Tibial nerve (tissue), 4 donors: Measurements from ENCODE around the gene SRRD. TPM values are rescaled to one million over a fixed set of nuclear protein-coding genes. Genes with fewer than 3 reads are reported as not detected.

Experiments
- DNase-seq, 2 donors: peaks; one replicate each; pipeline ENCODE4 v3.0.0-alpha.2; 2019; ENCODE audit warnings: low spot score in 2 of 2
- H3K27ac ChIP-seq, 4 donors: fragments of 200-600 bp; sonication (generic) in 3 of 4; one replicate each; pipeline ENCODE4 v1.5.1; 2017 to 2019; ENCODE audit warnings: mild to moderate bottlenecking in 1 of 4
- H3K27me3 ChIP-seq, 2 donors: fragments of 200-600 bp; sonication (generic) in 1 of 2; one replicate each; pipeline versions ENCODE4 v1.5.1 to v1.6.0; 2017 to 2019
- H3K36me3 ChIP-seq, 3 donors: fragments of 200-600 bp; sonication (generic); one replicate each; pipeline ENCODE4 v1.5.1; 2018 to 2019
- H3K4me1 ChIP-seq, 4 donors: fragments of 200-600 bp; sonication (generic) in 3 of 4; one replicate each; pipeline ENCODE4 v1.5.1; 2017 to 2019
- H3K4me3 ChIP-seq, 4 donors: fragments of 200-600 bp; sonication (generic) in 3 of 4; one replicate each; pipeline ENCODE4 v1.5.1; 2017 to 2019; ENCODE audit warnings: mild to moderate bottlenecking in 1 of 4, moderate library complexity in 1 of 4
- H3K9me3 ChIP-seq, 4 donors: fragments of 200-600 bp; sonication (generic) in 3 of 4; one replicate each; pipeline ENCODE4 v1.5.1; 2017 to 2019
- EP300 ChIP-seq, 2 donors: sonication (generic); formaldehyde crosslinking; IDR thresholded peaks; one replicate each; pipeline ENCODE4 v1.6.1; 2017; ENCODE audit warnings: antibody characterized with exemption in 2 of 2, mild to moderate bottlenecking in 1 of 2
- POLR2A ChIP-seq, 2 donors: fragments of 450-650 bp; IDR thresholded peaks; one replicate each; pipeline ENCODE4 v1.6.1; 2017; ENCODE audit warnings: antibody characterized with exemption in 2 of 2, mild to moderate bottlenecking in 2 of 2, moderate library complexity in 2 of 2
- WGBS, 2 donors: methylation state at CpG; one replicate each; pipeline ENCODE4 v1.1.5; 2018; 5-methylcytosine and 5-hydroxymethylcytosine counted together
- total RNA-seq, 4 donors: library from RNA; depleted of rRNA; stranded (reverse); fragments of >200 nt; gene quantifications; one replicate each; pipeline ENCODE4 v1.1.0, GENCODE V29; 2016
- TF ChIP-seq, protein P1 (sequence below), 5 experiments: fragments of 200-600 bp in 3 of 5; fragments of 450-650 bp in 2 of 5; sonication (generic) in 3 of 5; IDR thresholded peaks; one replicate each; pipeline ENCODE4 v1.5.1; 2016 to 2019; ENCODE audit warnings: antibody characterized with exemption in 5 of 5, mild to moderate bottlenecking in 3 of 5, moderate library complexity in 2 of 5

SRRD gene
- total RNA-seq, 4 donors from 2014 or later = 9.0 to 17.7 (median 10.4) TPM

DNA sequence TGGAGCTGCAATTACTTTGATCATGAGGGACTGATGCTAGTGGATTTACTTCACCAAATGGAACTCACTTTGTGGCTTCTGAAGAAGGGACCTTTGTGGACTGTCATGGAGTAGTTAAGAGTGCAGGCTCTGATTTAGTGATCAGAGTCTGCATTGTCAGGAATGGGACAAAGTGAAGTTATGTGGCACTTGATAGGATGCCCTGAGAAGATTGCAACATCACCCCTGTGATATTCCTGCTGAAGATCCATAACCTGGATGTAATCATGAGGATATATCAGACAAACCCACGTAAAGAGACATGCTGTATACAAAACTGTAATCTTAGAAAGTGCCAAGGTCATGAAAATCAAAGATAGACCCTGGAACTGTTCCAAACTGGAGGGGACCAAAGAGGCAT is 30.2 kb downstream of the SRRD start:
- no peak for TF ChIP-seq POLR2A (IDR thresholded peaks at IDR 0.05)
- no peak overlapping the region for H3K4me3 ChIP-seq
- no peak for DNase-seq
- whole genome bisulfite sequencing, 2 donors = 68 to 77% methylated on average over 1 of the region's 1 CpG
- H3K9me3 ChIP-seq = no peaks in the 10 kb centered on the region
- peaks cover 0 to 34% (median 16%) of the 10 kb centered on the region in 4 donors for H3K4me1 ChIP-seq
- H3K36me3 ChIP-seq = peaks cover 0 to 19% (median 0%) of the 10 kb centered on the region in 3 donors
- no peak overlapping the region for H3K27ac ChIP-seq
- H3K27me3 ChIP-seq = no peaks in the 10 kb centered on the region

DNA sequence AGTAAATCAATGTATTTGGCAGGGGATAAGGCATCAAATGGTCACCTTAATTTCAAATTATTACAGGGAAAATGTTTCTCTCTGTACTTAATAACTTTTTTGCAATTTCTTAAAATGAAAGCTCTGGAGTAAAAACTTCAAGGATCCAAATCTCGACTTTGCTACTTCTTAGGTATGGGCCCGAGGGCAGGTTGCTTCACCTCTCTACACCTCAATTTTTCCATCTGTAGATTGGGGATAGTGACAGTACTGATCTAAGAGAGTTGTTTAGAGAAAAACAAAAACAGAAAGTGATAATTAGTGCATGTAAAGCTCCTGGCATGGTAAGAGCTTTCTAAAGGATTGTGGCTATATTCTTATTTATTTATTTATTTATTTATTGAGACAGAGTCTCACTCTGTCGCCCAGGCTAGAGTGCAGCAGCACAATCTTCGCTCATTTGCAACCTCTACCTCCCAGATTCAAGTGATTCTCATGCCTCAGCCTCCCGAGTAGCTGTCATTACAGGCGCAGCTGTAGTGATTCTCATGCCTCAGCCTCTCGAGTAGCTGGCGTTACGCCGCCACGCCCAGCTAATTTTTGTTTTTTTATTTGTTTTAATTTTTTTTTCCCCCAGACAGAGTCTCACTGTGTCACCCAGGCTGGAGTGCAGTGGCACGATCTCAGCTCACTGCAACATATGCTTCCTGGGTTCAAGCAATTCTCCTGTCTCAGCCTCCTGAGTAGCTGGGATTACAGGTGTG is 30.9 kb downstream of the SRRD start:
- DNase-seq = no peak
- H3K27me3 ChIP-seq = no peaks in the 10 kb centered on the region
- peaks cover 0 to 12% (median 0%) of the 10 kb centered on the region in 3 donors for H3K36me3 ChIP-seq
- H3K27ac ChIP-seq = no peak overlapping the region
- no peak for TF ChIP-seq POLR2A (IDR thresholded peaks at IDR 0.05)
- TF ChIP-seq EP300 (IDR thresholded peaks at IDR 0.05) = no peak
- no peak overlapping the region for H3K4me3 ChIP-seq
- peaks cover 0 to 34% (median 16%) of the 10 kb centered on the region in 4 donors for H3K4me1 ChIP-seq
- WGBS, 2 donors = 94% methylated on average over 12 of the region's 12 CpGs
- H3K9me3 ChIP-seq = no peaks in the 10 kb centered on the region

DNA sequence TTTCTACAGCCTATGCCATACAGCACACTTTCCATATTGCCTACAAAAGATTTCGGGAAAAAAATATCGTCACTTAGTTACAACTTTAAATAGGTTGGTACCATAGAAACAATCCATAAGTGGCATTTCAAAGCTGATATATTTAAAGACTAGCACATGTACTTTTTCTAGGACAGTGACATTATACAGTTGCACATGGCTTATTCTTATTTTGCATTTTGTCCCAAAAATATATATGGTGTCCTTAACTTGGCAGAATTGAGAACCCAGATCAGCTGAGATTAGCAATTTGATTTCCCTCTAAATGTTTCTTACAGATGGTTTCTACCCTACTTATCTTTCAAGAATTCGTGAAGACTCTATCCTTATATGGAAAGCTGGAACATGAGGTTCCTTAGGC is 32.3 kb downstream of the SRRD start:
- no peaks in the 10 kb centered on the region for H3K9me3 ChIP-seq
- WGBS, 2 donors = 86 to 89% methylated on average over 3 of the region's 3 CpGs
- no peak overlapping the region for H3K4me3 ChIP-seq
- TF ChIP-seq EP300 (IDR thresholded peaks at IDR 0.05) (no peak), POLR2A (IDR thresholded peaks at IDR 0.05) (no peak)
- TF ChIP-seq, protein P1, sequence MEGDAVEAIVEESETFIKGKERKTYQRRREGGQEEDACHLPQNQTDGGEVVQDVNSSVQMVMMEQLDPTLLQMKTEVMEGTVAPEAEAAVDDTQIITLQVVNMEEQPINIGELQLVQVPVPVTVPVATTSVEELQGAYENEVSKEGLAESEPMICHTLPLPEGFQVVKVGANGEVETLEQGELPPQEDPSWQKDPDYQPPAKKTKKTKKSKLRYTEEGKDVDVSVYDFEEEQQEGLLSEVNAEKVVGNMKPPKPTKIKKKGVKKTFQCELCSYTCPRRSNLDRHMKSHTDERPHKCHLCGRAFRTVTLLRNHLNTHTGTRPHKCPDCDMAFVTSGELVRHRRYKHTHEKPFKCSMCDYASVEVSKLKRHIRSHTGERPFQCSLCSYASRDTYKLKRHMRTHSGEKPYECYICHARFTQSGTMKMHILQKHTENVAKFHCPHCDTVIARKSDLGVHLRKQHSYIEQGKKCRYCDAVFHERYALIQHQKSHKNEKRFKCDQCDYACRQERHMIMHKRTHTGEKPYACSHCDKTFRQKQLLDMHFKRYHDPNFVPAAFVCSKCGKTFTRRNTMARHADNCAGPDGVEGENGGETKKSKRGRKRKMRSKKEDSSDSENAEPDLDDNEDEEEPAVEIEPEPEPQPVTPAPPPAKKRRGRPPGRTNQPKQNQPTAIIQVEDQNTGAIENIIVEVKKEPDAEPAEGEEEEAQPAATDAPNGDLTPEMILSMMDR (IDR thresholded peaks at IDR 0.05) = no peak
- H3K27me3 ChIP-seq = no peaks in the 10 kb centered on the region
- no peaks in the 10 kb centered on the region for H3K36me3 ChIP-seq
- no peak overlapping the region for H3K27ac ChIP-seq
- no peak for DNase-seq
- H3K4me1 ChIP-seq = peaks cover 0 to 25% (median 14%) of the 10 kb centered on the region in 4 donors

DNA sequence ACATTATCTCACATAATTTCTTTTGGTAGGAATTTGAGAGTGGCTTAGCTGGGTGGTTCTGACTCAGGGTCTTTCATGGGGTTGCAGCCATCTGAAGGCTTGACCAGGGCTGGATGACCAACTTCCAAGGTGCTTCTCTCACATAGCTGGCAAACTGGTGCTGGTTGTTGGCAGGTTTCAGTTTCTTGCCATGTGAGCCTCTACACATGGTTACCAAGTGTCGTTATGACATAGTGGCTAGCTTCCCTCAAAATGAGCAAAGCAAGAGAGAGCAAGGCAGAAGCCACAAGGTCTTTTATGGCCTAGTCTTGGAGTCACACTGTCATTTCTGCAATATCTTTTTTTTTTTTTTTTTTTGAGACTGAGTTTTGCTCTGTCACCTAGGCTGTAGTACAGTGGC is 32.8 kb downstream of the SRRD start:
- H3K9me3 ChIP-seq = no peaks in the 10 kb centered on the region
- no peaks in the 10 kb centered on the region for H3K27me3 ChIP-seq
- no peak for TF ChIP-seq POLR2A (IDR thresholded peaks at IDR 0.05)
- TF ChIP-seq, protein P1 (IDR thresholded peaks at IDR 0.05) = no peak
- no peak for TF ChIP-seq EP300 (IDR thresholded peaks at IDR 0.05)
- H3K27ac ChIP-seq = no peak overlapping the region
- no peaks in the 10 kb centered on the region for H3K36me3 ChIP-seq
- DNase-seq = no peak
- H3K4me3 ChIP-seq = no peak overlapping the region
- WGBS, 2 donors = 75 to 92% methylated on average over 1 of the region's 1 CpG
- peaks cover 0 to 19% (median 9%) of the 10 kb centered on the region in 4 donors for H3K4me1 ChIP-seq

DNA sequence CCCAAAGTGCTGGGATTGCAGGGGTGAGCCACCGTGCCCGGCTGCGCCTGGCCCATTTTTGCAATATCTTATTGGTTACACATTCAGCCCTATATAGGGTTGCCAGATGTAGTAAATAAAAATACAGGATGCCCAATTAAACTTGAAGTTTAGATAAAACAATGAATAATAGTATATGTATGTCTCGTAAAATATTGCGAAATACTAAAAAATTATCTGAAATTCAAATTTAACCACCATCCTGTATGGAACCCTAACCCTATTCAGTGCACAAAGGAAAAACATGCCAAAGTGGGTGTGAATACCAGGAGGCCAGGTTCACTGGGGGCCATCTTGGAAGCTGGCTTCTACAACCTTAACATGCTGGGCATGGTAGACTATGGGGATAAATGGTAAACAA is 33.8 kb downstream of the SRRD start:
- WGBS, 2 donors = 94 to 96% methylated on average over 5 of the region's 5 CpGs
- Histone ChIP-seq H3K27ac (no peak overlapping the region), H3K4me1 (peaks cover 0 to 16% (median 7%) of the 10 kb centered on the region in 4 donors), H3K9me3 (no peaks in the 10 kb centered on the region), H3K4me3 (no peak overlapping the region), H3K27me3 (no peaks in the 10 kb centered on the region), H3K36me3 (no peaks in the 10 kb centered on the region)
- TF ChIP-seq, protein P1 (IDR thresholded peaks at IDR 0.05) = no peak
- no peak for TF ChIP-seq POLR2A (IDR thresholded peaks at IDR 0.05)
- no peak for TF ChIP-seq EP300 (IDR thresholded peaks at IDR 0.05)
- DNase-seq = no peak

DNA sequence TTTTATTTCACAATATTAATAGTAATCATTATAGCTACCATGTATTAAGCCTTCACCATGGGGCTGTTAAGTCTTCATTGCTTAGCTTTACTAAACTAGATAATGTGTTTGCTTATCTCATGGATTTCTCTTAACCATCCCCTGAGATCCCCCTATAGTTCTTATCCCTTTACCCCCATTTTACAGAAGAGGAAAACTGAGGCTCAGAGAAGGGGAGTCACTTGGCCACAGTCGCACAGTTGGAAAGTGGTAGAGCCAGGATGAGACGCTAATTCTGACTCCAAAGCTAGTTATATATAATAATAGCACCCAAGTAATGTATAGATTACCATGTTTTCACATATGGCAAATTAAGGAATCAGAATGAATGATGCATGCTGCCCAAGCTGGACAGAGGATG is 38.3 kb downstream of the SRRD start:
- H3K36me3 ChIP-seq = peaks cover 0 to 19% (median 0%) of the 10 kb centered on the region in 3 donors
- no peak overlapping the region for H3K4me3 ChIP-seq
- H3K9me3 ChIP-seq = no peaks in the 10 kb centered on the region
- DNase-seq = no peak
- H3K27me3 ChIP-seq = no peaks in the 10 kb centered on the region
- TF ChIP-seq EP300 (IDR thresholded peaks at IDR 0.05) = no peak
- no peak for TF ChIP-seq POLR2A (IDR thresholded peaks at IDR 0.05)
- TF ChIP-seq, protein P1 (IDR thresholded peaks at IDR 0.05) = no peak
- no peak overlapping the region for H3K27ac ChIP-seq
- H3K4me1 ChIP-seq = no peaks in the 10 kb centered on the region
- 96 to 98% methylated on average over 2 of the region's 2 CpGs for WGBS, 2 donors
